ENCODE data around the gene BCL2L11. TPM values are rescaled to one million over a fixed set of nuclear protein-coding genes. Genes with fewer than 3 reads are reported as not detected.

The BCL2L11 gene
- total and polyA plus RNA-seq, 7 donors: 8.3 to 30.0 (median 16.0) TPM

DNA sequence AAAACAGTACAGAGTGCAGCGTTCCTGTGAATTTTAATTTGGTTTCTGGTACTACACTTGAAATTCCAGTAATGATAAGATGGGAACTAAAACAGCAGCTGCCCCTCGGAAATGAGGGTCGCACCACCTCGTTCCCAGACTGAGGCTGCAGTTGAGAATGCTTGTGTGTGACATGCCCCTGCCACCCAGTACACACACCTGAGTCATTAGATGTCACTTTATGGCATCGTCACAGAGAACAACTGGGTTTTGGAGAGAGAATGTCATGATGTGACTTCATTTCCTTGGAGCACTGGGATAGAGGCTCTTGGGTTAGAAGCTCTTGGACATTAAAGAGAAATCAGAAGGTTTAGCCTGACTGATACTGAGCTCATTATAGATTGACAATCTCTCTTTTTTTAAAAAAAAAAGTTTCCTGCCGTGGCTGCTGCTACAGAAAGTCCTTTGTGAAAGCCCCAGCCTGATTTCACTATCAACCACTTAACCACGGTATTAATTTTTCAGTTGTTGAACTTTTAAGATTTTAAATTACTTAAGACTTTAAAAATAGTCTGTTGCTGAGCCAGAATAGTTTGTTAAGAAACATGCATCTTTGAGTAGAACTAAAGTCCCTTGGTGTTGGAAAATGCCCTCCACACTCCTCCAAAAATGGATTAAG, 24.5 kb downstream of the BCL2L11 start:
- TF ChIP-seq POLR2AphosphoS5 (IDR thresholded peaks at IDR 0.05) (no peak), EP300 (IDR thresholded peaks at IDR 0.05) (no peak), CTCF (IDR thresholded peaks at IDR 0.05) (no peak), POLR2A (IDR thresholded peaks at IDR 0.05) (no peak)
- Histone ChIP-seq H3K4me3 (no peak overlapping the region), H3K27me3 (no peaks in the 10 kb centered on the region), H3K36me3 (no peaks in the 10 kb centered on the region), H3K27ac (no peak overlapping the region), H3K4me1 (no peaks in the 10 kb centered on the region), H3K9me3 (no peaks in the 10 kb centered on the region)
- no peak for DNase-seq
- 83 to 87% methylated on average over 7 of the region's 7 CpGs for WGBS, 2 donors
- intact Hi-C loops (cut with DNase I): no loop called here

- Histone ChIP-seq H3K27me3 (no peaks in the 10 kb centered on the region), H3K27ac (no peak overlapping the region), H3K4me3 (no peak overlapping the region), H3K4me1 (no peaks in the 10 kb centered on the region), H3K9me3 (no peaks in the 10 kb centered on the region), H3K36me3 (peaks cover 0 to 1% (median 0%) of the 10 kb centered on the region in 4 donors)
- intact Hi-C loops (cut with DNase I): no loop called here
- no peak for TF ChIP-seq EP300 (IDR thresholded peaks at IDR 0.05)
- no peak for TF ChIP-seq POLR2AphosphoS5 (IDR thresholded peaks at IDR 0.05)
- no peak for TF ChIP-seq CTCF (IDR thresholded peaks at IDR 0.05)
- TF ChIP-seq POLR2A (IDR thresholded peaks at IDR 0.05): no peak
- DNase-seq: no peak
- 44 to 76% methylated on average over 2 of the region's 2 CpGs for WGBS, 2 donors
These were observed 25.2 kb downstream of the BCL2L11 start for GRCh38 chr2:111145951-111146350.

DNA sequence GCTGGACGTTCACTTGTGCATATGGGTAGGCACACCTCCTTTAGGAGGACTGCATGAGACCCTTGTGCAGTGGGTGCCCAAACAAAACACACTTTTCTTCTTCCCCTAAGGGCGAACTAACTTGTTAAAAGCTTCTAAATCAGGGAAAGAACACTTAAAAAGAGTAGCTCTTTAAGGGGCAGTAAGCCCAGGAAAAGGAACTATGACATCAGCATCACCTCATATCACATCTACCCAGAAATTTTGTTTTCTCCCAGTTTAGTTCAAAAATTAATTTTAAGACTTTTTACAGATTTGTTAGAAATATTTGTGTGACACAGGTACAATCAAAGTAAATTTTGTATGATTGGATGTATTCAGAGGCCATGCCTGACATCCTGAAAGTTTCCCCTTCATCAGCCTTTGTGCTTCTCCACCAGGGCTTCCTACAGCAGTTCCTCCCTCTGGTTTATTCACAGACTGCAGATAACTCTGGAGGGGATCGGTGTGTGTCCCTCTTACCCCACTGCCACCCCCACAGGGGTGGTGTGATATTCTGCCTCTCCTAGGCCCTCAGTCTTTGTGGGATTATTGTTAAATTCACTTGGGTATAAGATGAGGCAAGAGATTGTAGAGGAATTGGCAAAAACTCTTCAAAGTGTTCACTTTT, 27.6 kb downstream of the BCL2L11 start:
- peaks cover 0 to 15% (median 3%) of the 10 kb centered on the region in 4 donors for H3K36me3 ChIP-seq
- H3K27ac ChIP-seq: no peak overlapping the region
- TF ChIP-seq CTCF (IDR thresholded peaks at IDR 0.05): no peak
- TF ChIP-seq POLR2A (IDR thresholded peaks at IDR 0.05): no peak
- H3K4me3 ChIP-seq: no peak overlapping the region
- no peaks in the 10 kb centered on the region for H3K9me3 ChIP-seq
- intact Hi-C loops (cut with DNase I): no loop called here
- 91 to 93% methylated on average over 3 of the region's 3 CpGs for WGBS, 2 donors
- no peaks in the 10 kb centered on the region for H3K27me3 ChIP-seq
- H3K4me1 ChIP-seq: no peaks in the 10 kb centered on the region
- no peak for DNase-seq

DNA sequence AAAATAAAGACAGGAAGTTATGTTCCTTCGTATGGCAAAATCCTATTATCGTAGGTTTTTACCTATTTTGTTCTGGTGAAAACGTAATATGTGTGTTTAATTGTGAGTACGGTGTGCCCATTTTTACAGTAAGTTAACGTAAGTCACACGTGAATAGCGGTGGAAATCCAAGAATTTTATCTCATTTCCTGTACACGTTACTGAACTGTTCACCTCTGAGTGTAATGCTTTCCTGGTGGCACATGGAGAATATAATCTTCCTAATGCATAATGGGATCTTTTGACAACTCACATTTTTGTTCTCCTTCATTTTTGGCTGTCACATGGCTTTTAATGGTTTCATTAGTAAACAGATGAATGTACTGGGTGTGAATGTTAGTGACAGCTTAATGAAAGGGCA, 28.2 kb downstream of the BCL2L11 start:
- Histone ChIP-seq H3K4me1 (no peaks in the 10 kb centered on the region), H3K4me3 (no peak overlapping the region), H3K36me3 (peaks cover 0 to 15% (median 3%) of the 10 kb centered on the region in 4 donors), H3K9me3 (no peaks in the 10 kb centered on the region), H3K27me3 (no peaks in the 10 kb centered on the region), H3K27ac (no peak overlapping the region)
- TF ChIP-seq POLR2AphosphoS5 (IDR thresholded peaks at IDR 0.05) (peak in 1 of 4 donors; percentile 9), POLR2A (IDR thresholded peaks at IDR 0.05) (no peak), CTCF (IDR thresholded peaks at IDR 0.05) (no peak)
- WGBS, 2 donors: 80 to 95% methylated on average over 8 of the region's 8 CpGs
- DNase-seq: no peak
- intact Hi-C loops (cut with DNase I): no loop called here

Data from sigmoid colon (tissue), 7 donors.